ENCODE data around the gene PROX1.

- no peak for TF ChIP-seq CTCF (IDR thresholded peaks at IDR 0.05)
- no peak for TF ChIP-seq EZH2phosphoT487 (IDR thresholded peaks at IDR 0.05)
Observed at GRCh38 chr1:214028649-214029406, 41.1 kb downstream of the PROX1 start.

Data from neural progenitor cell (in vitro differentiated cells).